Colonic mucosa (tissue), 4 donors: Measurements from ENCODE around the gene SUGCT. TPM values are rescaled to one million over a fixed set of nuclear protein-coding genes. Genes with fewer than 3 reads are reported as not detected.

ENCODE experiments used
- DNase-seq: peaks from one replicate; pipeline ENCODE4 v3.0.0-alpha.2; 2020
- H3K27ac ChIP-seq: fragments of 200-600 bp; one replicate; pipeline ENCODE4 v1.8.0; 2021
- H3K27me3 ChIP-seq: fragments of 200-600 bp; one replicate; pipeline ENCODE4 v1.8.0; 2021
- H3K36me3 ChIP-seq: fragments of 200-600 bp; one replicate; pipeline ENCODE4 v1.8.0; 2021
- H3K4me1 ChIP-seq: fragments of 200-600 bp; one replicate; pipeline ENCODE4 v1.8.0; 2021; ENCODE audit warnings: mild to moderate bottlenecking
- H3K4me3 ChIP-seq: fragments of 200-600 bp; one replicate; pipeline ENCODE4 v1.8.0; 2021
- H3K9ac ChIP-seq, 2 donors: one replicate each; pipeline ENCODE4 v1.7.0; 2013; ENCODE audit warnings: control low read depth in 2 of 2, low read depth in 2 of 2, low read length in 2 of 2
- H3K9me3 ChIP-seq: fragments of 200-600 bp; one replicate; pipeline ENCODE4 v1.8.0; 2021
- CTCF ChIP-seq: fragments of 200-600 bp; IDR thresholded peaks from one replicate; pipeline ENCODE4 v1.8.0; 2022; ENCODE audit warnings: antibody characterized with exemption, mild to moderate bottlenecking
- intact Hi-C: fragments of 100-400 bp; cut with DNase I; formaldehyde crosslinking; loops from one replicate; pipeline ENCODE4 v1.14.1; 2022
- total RNA-seq, 2 donors: library from RNA; stranded (reverse); fragmentation: NEBNext Ultra II Directional in 1 of 2; extraction: Animal tissue kit (Norgen Biotek cat#: 25700) in 1 of 2; gene quantifications; one replicate each; pipeline ENCODE4 v1.2.1, GENCODE V29; 2021
- donor health status: healthy.
- donor health status: DM: no; HTN: no; CAD: no.
- donor health status: DM: no; HTN: no; CAD: no.

The SUGCT gene
- total RNA-seq, 2 donors from 2014 or later, result 3.6 to 15.1 TPM

GRCh38 chr7:40815512-40815911 lies 680.7 kb downstream of the SUGCT start:
- no peaks in the 10 kb centered on the region for H3K9me3 ChIP-seq
- DNase-seq, result no peak
- H3K27me3 ChIP-seq, result no peaks in the 10 kb centered on the region
- H3K9ac ChIP-seq, result no peak overlapping the region
- TF ChIP-seq CTCF, result no peak
- H3K4me3 ChIP-seq, result no peak overlapping the region
- intact Hi-C loops, result no loop called here
- H3K27ac ChIP-seq, result no peak overlapping the region
- H3K4me1 ChIP-seq, result no peaks in the 10 kb centered on the region
- H3K36me3 ChIP-seq, result no peaks in the 10 kb centered on the region

GRCh38 chr7:40822861-40823260 lies 688.1 kb downstream of the SUGCT start:
- Histone ChIP-seq H3K27me3 (no peaks in the 10 kb centered on the region), H3K36me3 (no peaks in the 10 kb centered on the region), H3K27ac (no peak overlapping the region), H3K4me1 (no peaks in the 10 kb centered on the region), H3K4me3 (no peak overlapping the region), H3K9ac (no peak overlapping the region), H3K9me3 (no peaks in the 10 kb centered on the region)
- DNase-seq, result no peak
- TF ChIP-seq CTCF, result no peak
- intact Hi-C loops, result no loop called here

DNA sequence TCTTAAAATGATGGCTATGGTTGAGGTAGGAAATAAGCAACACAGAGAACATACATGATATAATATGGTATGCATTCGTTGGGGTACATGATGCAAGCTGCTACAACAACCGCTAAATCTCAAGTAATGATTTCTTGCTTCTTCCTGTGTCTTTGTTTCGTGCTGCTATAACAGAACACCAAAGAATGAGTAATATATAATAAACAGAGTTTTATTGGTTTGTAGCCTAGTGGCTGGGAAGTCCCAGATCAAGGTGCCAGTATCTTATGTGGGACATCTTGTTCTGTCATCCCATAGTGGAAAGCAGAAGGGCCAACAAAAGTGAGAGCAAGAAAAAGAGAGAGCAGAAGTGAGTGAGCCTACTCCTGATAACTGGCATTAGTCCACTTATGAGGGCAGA lies 689.7 kb downstream of the SUGCT start:
- intact Hi-C loops, result no loop called here
- no peaks in the 10 kb centered on the region for H3K36me3 ChIP-seq
- no peaks in the 10 kb centered on the region for H3K27me3 ChIP-seq
- DNase-seq, result no peak
- TF ChIP-seq CTCF, result no peak
- H3K9me3 ChIP-seq, result no peaks in the 10 kb centered on the region
- H3K9ac ChIP-seq, result no peak overlapping the region
- no peak overlapping the region for H3K4me3 ChIP-seq
- H3K27ac ChIP-seq, result no peak overlapping the region
- H3K4me1 ChIP-seq, result no peaks in the 10 kb centered on the region

GRCh38 chr7:40826411-40827221 lies 691.8 kb downstream of the SUGCT start:
- H3K36me3 ChIP-seq, result no peaks in the 10 kb centered on the region
- intact Hi-C loops, result no loop called here
- H3K9ac ChIP-seq, result no peak overlapping the region
- H3K4me1 ChIP-seq, result no peaks in the 10 kb centered on the region
- DNase-seq, result no peak
- no peaks in the 10 kb centered on the region for H3K27me3 ChIP-seq
- TF ChIP-seq CTCF, result no peak
- no peak overlapping the region for H3K27ac ChIP-seq
- no peak overlapping the region for H3K4me3 ChIP-seq
- no peaks in the 10 kb centered on the region for H3K9me3 ChIP-seq

DNA sequence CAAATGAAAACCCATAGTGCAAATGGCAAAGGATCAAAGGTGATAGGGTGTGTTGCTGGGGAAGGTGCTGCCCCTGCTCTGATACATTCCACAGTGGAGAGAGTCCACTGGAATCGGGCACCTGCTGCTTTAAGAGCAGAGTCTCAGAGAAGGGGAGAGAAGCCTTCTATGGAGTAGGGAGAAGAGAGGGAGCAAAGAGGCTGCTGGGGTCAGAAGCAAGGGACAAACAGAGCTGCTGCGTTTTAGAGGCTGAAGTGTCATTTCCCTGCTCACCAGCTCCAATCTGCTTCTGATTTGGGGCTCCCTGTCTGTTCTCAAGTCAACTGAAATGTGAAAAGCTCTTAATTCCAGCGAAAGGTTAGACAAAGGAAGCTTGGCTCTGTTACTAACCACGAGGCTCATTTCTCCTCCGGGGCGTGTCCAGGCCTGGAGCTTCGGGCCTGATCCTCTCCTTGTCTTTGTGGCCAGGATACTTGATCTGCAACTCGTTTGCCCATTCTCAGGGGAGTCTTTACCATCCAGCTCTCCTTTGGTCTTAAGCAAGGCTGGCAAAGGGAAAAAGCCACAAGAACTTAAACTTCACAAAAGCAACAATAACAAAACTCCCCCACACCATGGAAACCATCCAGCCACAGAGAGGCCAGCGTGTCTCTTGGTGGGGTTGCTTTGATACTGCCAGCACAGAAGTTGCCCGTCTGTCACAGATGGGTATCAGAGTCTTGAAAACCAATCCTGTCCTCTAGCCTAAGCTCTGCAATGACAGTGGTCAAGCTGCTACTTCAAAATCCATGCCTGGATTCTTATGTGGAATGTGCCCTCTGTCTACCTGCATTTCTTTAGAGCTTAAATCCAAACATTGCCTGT lies 692.6 kb downstream of the SUGCT start:
- intact Hi-C loops, result no loop called here
- DNase-seq, result no peak
- H3K9ac ChIP-seq, result no peak overlapping the region

More for the DNA sequence above, 692.6 kb downstream of the SUGCT start:
- Histone ChIP-seq H3K27me3 (no peaks in the 10 kb centered on the region), H3K9me3 (no peaks in the 10 kb centered on the region), H3K4me1 (no peaks in the 10 kb centered on the region), H3K36me3 (no peaks in the 10 kb centered on the region), H3K4me3 (no peak overlapping the region), H3K27ac (no peak overlapping the region)
- no peak for TF ChIP-seq CTCF
